Astrocyte (in vitro differentiated cells and primary cell): ENCODE measurements around the gene DMKN. TPM values are rescaled to one million over a fixed set of nuclear protein-coding genes. Genes with fewer than 3 reads are reported as not detected.
A peak's percentile ranks its signal among the peaks of the same experiment; 100 is the strongest.

ENCODE experiments used
- DNase-seq: peaks from one replicate; pipeline ENCODE4 v3.0.0-alpha.2; 2010; ENCODE audit warnings: low read depth
- FAIRE-seq: peaks from 2 replicates; lab custom pipeline; 2011; peaks lifted over from hg19 to GRCh38; lab: Jason Lieb, UNC
- H2AFZ ChIP-seq: 2 replicates; pipeline ENCODE4 v1.6.0; 2012; ENCODE audit warnings: low read depth, low read length, inconsistent platforms
- H3K27ac ChIP-seq: 2 replicates; pipeline ENCODE4 v1.5.1; 2011; ENCODE audit warnings: low read depth, low read length, inconsistent platforms
- H3K27me3 ChIP-seq: 2 replicates; pipeline ENCODE4 v1.6.0; 2011; ENCODE audit warnings: low read length, inconsistent platforms; ENCODE audit not compliant: insufficient read depth
- H3K36me3 ChIP-seq: 2 replicates; pipeline ENCODE4 v1.5.1; 2011; ENCODE audit warnings: low read length, inconsistent platforms; ENCODE audit not compliant: insufficient read depth
- H3K4me1 ChIP-seq: 2 replicates; pipeline ENCODE4 v1.5.1; 2011; ENCODE audit warnings: low read length, inconsistent platforms; ENCODE audit not compliant: insufficient read depth
- H3K4me2 ChIP-seq: 2 replicates; pipeline ENCODE4 v1.6.0; 2012; ENCODE audit warnings: low read length, inconsistent platforms
- H3K4me3 ChIP-seq: 2 replicates; pipeline ENCODE4 v1.5.1; 2011; ENCODE audit warnings: low read depth, mild to moderate bottlenecking, low read length, inconsistent platforms; ENCODE audit not compliant: insufficient read depth
- H3K79me2 ChIP-seq: 2 replicates; pipeline ENCODE4 v1.6.0; 2012; ENCODE audit warnings: mild to moderate bottlenecking, low read length, inconsistent platforms; ENCODE audit not compliant: insufficient read depth
- H3K9ac ChIP-seq: 2 replicates; pipeline ENCODE4 v1.6.0; 2012; ENCODE audit warnings: mild to moderate bottlenecking, low read length, inconsistent platforms
- H3K9me3 ChIP-seq: 2 replicates; pipeline ENCODE4 v1.5.1; 2012; ENCODE audit warnings: low read depth, mild to moderate bottlenecking, low read length, inconsistent platforms; ENCODE audit not compliant: insufficient read depth
- H4K20me1 ChIP-seq: 2 replicates; pipeline ENCODE4 v1.6.0; 2012; ENCODE audit warnings: low read length, inconsistent platforms; ENCODE audit not compliant: insufficient read depth
- H3K27ac Mint-ChIP-seq: one replicate; pipeline ENCODE4 v1.8.0; 2021; ENCODE audit warnings: mild to moderate bottlenecking, mixed read lengths; ENCODE audit not compliant: unreplicated experiment
- H3K27me3 Mint-ChIP-seq: one replicate; pipeline ENCODE4 v1.8.0; 2021; ENCODE audit warnings: low read depth, mixed read lengths; ENCODE audit not compliant: unreplicated experiment
- H3K36me3 Mint-ChIP-seq: one replicate; pipeline ENCODE4 v1.8.0; 2021; ENCODE audit warnings: low read depth, mixed read lengths; ENCODE audit not compliant: unreplicated experiment
- H3K4me1 Mint-ChIP-seq: one replicate; pipeline ENCODE4 v1.8.0; 2021; ENCODE audit warnings: low read depth, mixed read lengths; ENCODE audit not compliant: unreplicated experiment
- H3K4me3 Mint-ChIP-seq: one replicate; pipeline ENCODE4 v1.8.0; 2021; ENCODE audit warnings: mild to moderate bottlenecking, moderate library complexity, mixed read lengths; ENCODE audit not compliant: unreplicated experiment
- H3K9me3 Mint-ChIP-seq: one replicate; pipeline ENCODE4 v1.8.0; 2021; ENCODE audit warnings: mild to moderate bottlenecking, mixed read lengths; ENCODE audit not compliant: unreplicated experiment
- EZH2 ChIP-seq: IDR thresholded peaks from 2 replicates; pipeline ENCODE4 v1.6.1; 2012; ENCODE audit warnings: mild to moderate bottlenecking, low read length, inconsistent platforms; ENCODE audit not compliant: insufficient read depth
- total RNA-seq: library from RNA; stranded (reverse); gene quantifications from 2 replicates; pipeline ENCODE4 v1.2.1, GENCODE V29; 2021
- TF ChIP-seq, protein P1 (sequence below): IDR thresholded peaks from 2 replicates; pipeline ENCODE4 v1.5.1; 2011; ENCODE audit warnings: low read depth, mild to moderate bottlenecking, inconsistent platforms, low read length, moderate library complexity; ENCODE audit not compliant: insufficient read depth

DMKN gene
- total RNA-seq, 1 donor from 2014 or later: 56.9 TPM

- no peaks in the 10 kb centered on the region for H3K36me3 ChIP-seq
- peaks cover 39% of the 10 kb centered on the region for H3K79me2 ChIP-seq
- Mint-ChIP-seq H3K4me3 (peak overlapping the region; percentile 90), H3K36me3 (peaks cover 26% of the 10 kb centered on the region), H3K27me3 (no peaks in the 10 kb centered on the region), H3K9me3 (no peaks in the 10 kb centered on the region), H3K27ac (peak overlapping the region; percentile 79), H3K4me1 (peaks cover 8% of the 10 kb centered on the region)
- no peaks in the 10 kb centered on the region for H3K27me3 ChIP-seq
- H3K4me2 ChIP-seq: peak overlapping the region; percentile 98
- peak overlapping the region; percentile 88 for H3K4me3 ChIP-seq
- peak overlapping the region; percentile 88 for H3K27ac ChIP-seq
- H3K4me1 ChIP-seq: peaks cover 15% of the 10 kb centered on the region
- H3K9ac ChIP-seq: peak overlapping the region; percentile 95
- H4K20me1 ChIP-seq: peaks cover 21% of the 10 kb centered on the region
- no peaks in the 10 kb centered on the region for H3K9me3 ChIP-seq
- TF ChIP-seq, protein P1, sequence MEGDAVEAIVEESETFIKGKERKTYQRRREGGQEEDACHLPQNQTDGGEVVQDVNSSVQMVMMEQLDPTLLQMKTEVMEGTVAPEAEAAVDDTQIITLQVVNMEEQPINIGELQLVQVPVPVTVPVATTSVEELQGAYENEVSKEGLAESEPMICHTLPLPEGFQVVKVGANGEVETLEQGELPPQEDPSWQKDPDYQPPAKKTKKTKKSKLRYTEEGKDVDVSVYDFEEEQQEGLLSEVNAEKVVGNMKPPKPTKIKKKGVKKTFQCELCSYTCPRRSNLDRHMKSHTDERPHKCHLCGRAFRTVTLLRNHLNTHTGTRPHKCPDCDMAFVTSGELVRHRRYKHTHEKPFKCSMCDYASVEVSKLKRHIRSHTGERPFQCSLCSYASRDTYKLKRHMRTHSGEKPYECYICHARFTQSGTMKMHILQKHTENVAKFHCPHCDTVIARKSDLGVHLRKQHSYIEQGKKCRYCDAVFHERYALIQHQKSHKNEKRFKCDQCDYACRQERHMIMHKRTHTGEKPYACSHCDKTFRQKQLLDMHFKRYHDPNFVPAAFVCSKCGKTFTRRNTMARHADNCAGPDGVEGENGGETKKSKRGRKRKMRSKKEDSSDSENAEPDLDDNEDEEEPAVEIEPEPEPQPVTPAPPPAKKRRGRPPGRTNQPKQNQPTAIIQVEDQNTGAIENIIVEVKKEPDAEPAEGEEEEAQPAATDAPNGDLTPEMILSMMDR: no peak
- no peak for TF ChIP-seq EZH2
- H2AFZ ChIP-seq: peak overlapping the region; percentile 90
- DNase-seq (no peak), FAIRE-seq (no peak)
These were observed 32.5 kb upstream of the DMKN start for GRCh38 chr19:35545855-35546381.

- H3K4me1 ChIP-seq: peaks cover 15% of the 10 kb centered on the region
- H4K20me1 ChIP-seq: peaks cover 21% of the 10 kb centered on the region
- H2AFZ ChIP-seq: peak within 1 kb of the TSS; percentile 90
- H3K4me2 ChIP-seq: peak within 1 kb of the TSS; percentile 98
- peak within 1 kb of the TSS; percentile 90 for H3K4me3 Mint-ChIP-seq
- H3K27me3 ChIP-seq: no peaks in the 10 kb centered on the region
- H3K4me3 ChIP-seq: peak within 1 kb of the TSS; percentile 88
- no peaks in the 10 kb centered on the region for H3K36me3 ChIP-seq
- no peaks in the 10 kb centered on the region for H3K9me3 ChIP-seq
- peak within 1 kb of the TSS; percentile 79 for H3K27ac Mint-ChIP-seq
- DNase-seq (peak; percentile 72), FAIRE-seq (no peak)
- H3K36me3 Mint-ChIP-seq: peaks cover 23% of the 10 kb centered on the region
- H3K27ac ChIP-seq: peak within 1 kb of the TSS; percentile 88
- H3K9ac ChIP-seq: peak within 1 kb of the TSS; percentile 95
- no peak for TF ChIP-seq EZH2
- TF ChIP-seq, protein P1: no peak
- H3K27me3 Mint-ChIP-seq: no peaks in the 10 kb centered on the region
- H3K4me1 Mint-ChIP-seq: peaks cover 8% of the 10 kb centered on the region
- H3K9me3 Mint-ChIP-seq: no peaks in the 10 kb centered on the region
- H3K79me2 ChIP-seq: peaks cover 39% of the 10 kb centered on the region
These were observed 31.8 kb upstream of the DMKN start, which contains the start of gene TMEM147 for GRCh38 chr19:35545001-35545854. Gene TMEM147 (plus strand): TSS chr19:35545626. CDS start chr19:35545740, 114 bp downstream.
